Measurements from ENCODE around the gene NTN4. TPM values are rescaled to one million over a fixed set of nuclear protein-coding genes. Genes with fewer than 3 reads are reported as not detected.

NTN4 gene
- total RNA-seq, 1 experiment from 2014 or later: 0.17 TPM

- Histone ChIP-seq H4K20me1 (ENCODE audit: control insufficient read depth, insufficient read depth, insufficient read length) (no peaks in the 10 kb centered on the region), H3K27ac (ENCODE audit: insufficient read length, low read depth, low read length) (no peak overlapping the region), H4K8ac (replicated peaks; ENCODE audit: insufficient read length, low read depth, low read length) (no peak overlapping the region), H3K79me1 (ENCODE audit: insufficient read depth, low read depth, low read length, poor library complexity, severe bottlenecking) (no peaks in the 10 kb centered on the region), H3K79me2 (ENCODE audit: insufficient read depth, low read length) (no peaks in the 10 kb centered on the region), H3K23me2 (ENCODE audit: insufficient read length, low read depth, low read length, poor library complexity, severe bottlenecking) (no peaks in the 10 kb centered on the region), H2AK5ac (ENCODE audit: insufficient read length, low read length) (no peak overlapping the region), H3K4ac (ENCODE audit: low read depth, low read length) (no peak overlapping the region), H3K56ac (ENCODE audit: insufficient read length, low read depth, low read length) (no peak overlapping the region), H2BK120ac (ENCODE audit: low read depth, low read length, poor library complexity, severe bottlenecking) (no peak overlapping the region), H4K5ac (ENCODE audit: insufficient read length, low read depth, low read length) (no peak overlapping the region), H2BK20ac (ENCODE audit: low read depth, low read length, poor library complexity, severe bottlenecking) (no peak overlapping the region), H3K4me2 (ENCODE audit: insufficient read depth, insufficient read length, low read length) (no peak overlapping the region), H3K9me3 (ENCODE audit: control insufficient read depth, low read depth, low read length) (no peaks in the 10 kb centered on the region), H3T11ph (ENCODE audit: low read length) (no peak overlapping the region), H2BK15ac (ENCODE audit: low read depth, low read length) (no peak overlapping the region), H2BK12ac (ENCODE audit: insufficient read length, low read depth, low read length) (no peak overlapping the region), H2AFZ (ENCODE audit: low read length) (no peak overlapping the region), H3K23ac (ENCODE audit: insufficient read length, low read depth, low read length) (no peak overlapping the region), H3K9ac (ENCODE audit: extremely low read depth, insufficient read length, low read length) (no peak overlapping the region), H3K14ac (ENCODE audit: insufficient read depth, low read length) (no peak overlapping the region), H3K4me1 (ENCODE audit: insufficient read depth, low read length) (peaks cover 6% of the 10 kb centered on the region), H4K91ac (ENCODE audit: insufficient read length, low read depth, low read length) (no peak overlapping the region), H2BK5ac (ENCODE audit: insufficient read length, low read length) (no peak overlapping the region), H3K18ac (ENCODE audit: insufficient read length, low read depth, low read length) (no peak overlapping the region), H3K27me3 (ENCODE audit: insufficient read depth, low read length) (no peaks in the 10 kb centered on the region)
- TF ChIP-seq CTCF (conservative IDR thresholded peaks at IDR 0.05): no peak
- Mint-ChIP-seq H3K4me3 (no peak overlapping the region), H3K4me1 (peaks cover 15 to 20% of the 10 kb centered on the region in 2 experiments), H3K27me3 (ENCODE audit: low read depth) (no peaks in the 10 kb centered on the region), H3K27ac (no peak overlapping the region), H3K9me3 (peaks cover 0 to 3% of the 10 kb centered on the region in 2 experiments; a peak in 1 of 5 replicates), H3K36me3 (ENCODE audit: insufficient read depth in 1 of 3, low read depth in 3 of 3) (no peaks in the 10 kb centered on the region; a peak in 1 of 7 replicates)
- no peak for DNase-seq
- no CpG with 5 or more reads among the region's 1 CpG for WGBS (ENCODE audit: extremely low coverage, insufficient read length, low lambda C conversion rate)
Measured at GRCh38 chr12:95759718-95760117, 30.8 kb downstream of the NTN4 start.
